ENCODE measurements around the gene ACOT11. TPM values are rescaled to one million over a fixed set of nuclear protein-coding genes. Genes with fewer than 3 reads are reported as not detected.

The ACOT11 gene
- total RNA-seq, 1 donor from 2014 or later, result 3.4 TPM

DNA sequence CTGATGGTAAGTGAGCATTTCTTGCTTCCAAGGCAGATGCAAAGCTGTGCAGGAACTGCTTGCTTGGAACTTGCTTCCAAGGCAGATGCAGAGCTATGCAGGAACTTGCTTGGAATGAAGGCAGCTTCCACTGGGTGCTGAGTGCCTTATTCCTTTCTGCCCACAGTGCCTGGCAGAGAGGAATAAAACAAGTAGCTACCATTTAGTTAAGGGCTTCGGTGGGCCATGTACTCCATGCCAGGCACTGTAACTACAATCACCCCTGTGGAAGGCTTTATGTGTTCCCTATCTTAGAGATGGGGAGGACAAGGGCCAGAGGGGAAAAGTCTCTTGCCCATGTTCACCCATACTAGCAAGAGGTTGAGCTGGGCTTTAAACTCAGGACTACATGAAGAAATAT is 101.9 kb downstream of the ACOT11 start:
- no peak for DNase-seq (ENCODE audit: low read depth)
- no peaks in the 10 kb centered on the region for H3K36me3 ChIP-seq (ENCODE audit: control insufficient read depth, insufficient read depth, low read length)
- FAIRE-seq, result no peak
- peaks cover 4% of the 10 kb centered on the region for H3K27me3 ChIP-seq (ENCODE audit: control insufficient read depth, insufficient read depth, low read length)
- no peak overlapping the region for H3K4me3 ChIP-seq (ENCODE audit: low read depth, low read length)
- TF ChIP-seq, protein P1, sequence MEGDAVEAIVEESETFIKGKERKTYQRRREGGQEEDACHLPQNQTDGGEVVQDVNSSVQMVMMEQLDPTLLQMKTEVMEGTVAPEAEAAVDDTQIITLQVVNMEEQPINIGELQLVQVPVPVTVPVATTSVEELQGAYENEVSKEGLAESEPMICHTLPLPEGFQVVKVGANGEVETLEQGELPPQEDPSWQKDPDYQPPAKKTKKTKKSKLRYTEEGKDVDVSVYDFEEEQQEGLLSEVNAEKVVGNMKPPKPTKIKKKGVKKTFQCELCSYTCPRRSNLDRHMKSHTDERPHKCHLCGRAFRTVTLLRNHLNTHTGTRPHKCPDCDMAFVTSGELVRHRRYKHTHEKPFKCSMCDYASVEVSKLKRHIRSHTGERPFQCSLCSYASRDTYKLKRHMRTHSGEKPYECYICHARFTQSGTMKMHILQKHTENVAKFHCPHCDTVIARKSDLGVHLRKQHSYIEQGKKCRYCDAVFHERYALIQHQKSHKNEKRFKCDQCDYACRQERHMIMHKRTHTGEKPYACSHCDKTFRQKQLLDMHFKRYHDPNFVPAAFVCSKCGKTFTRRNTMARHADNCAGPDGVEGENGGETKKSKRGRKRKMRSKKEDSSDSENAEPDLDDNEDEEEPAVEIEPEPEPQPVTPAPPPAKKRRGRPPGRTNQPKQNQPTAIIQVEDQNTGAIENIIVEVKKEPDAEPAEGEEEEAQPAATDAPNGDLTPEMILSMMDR (IDR thresholded peaks at IDR 0.05; ENCODE audit: insufficient read depth, low read length, severe bottlenecking), result no peak

DNA sequence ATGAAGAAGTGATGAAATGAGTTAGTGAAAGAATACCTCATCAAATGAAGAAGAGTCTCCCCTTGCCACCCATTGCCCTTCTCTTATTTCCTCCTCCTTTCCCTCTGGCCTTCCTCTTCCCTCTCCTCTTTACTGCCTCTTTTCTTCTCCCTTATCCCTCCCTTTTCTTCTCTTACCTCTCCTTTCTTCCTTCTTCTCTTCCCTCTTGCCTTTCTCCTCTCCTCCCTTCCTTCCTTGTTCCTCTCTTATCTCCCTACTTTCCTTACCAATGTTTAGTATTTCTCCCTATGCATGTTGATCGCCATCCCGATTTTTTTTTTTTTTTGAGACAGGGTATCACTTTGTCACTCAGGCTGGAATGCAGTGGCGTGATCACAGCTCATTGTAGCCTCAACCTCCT is 102.4 kb downstream of the ACOT11 start:
- peaks cover 4% of the 10 kb centered on the region for H3K27me3 ChIP-seq (ENCODE audit: control insufficient read depth, insufficient read depth, low read length)
- no peaks in the 10 kb centered on the region for H3K36me3 ChIP-seq (ENCODE audit: control insufficient read depth, insufficient read depth, low read length)
- no peak for FAIRE-seq
- no peak for DNase-seq (ENCODE audit: low read depth)
- no peak overlapping the region for H3K4me3 ChIP-seq (ENCODE audit: low read depth, low read length)
- TF ChIP-seq, protein P1 (IDR thresholded peaks at IDR 0.05; ENCODE audit: insufficient read depth, low read length, severe bottlenecking), result no peak

DNA sequence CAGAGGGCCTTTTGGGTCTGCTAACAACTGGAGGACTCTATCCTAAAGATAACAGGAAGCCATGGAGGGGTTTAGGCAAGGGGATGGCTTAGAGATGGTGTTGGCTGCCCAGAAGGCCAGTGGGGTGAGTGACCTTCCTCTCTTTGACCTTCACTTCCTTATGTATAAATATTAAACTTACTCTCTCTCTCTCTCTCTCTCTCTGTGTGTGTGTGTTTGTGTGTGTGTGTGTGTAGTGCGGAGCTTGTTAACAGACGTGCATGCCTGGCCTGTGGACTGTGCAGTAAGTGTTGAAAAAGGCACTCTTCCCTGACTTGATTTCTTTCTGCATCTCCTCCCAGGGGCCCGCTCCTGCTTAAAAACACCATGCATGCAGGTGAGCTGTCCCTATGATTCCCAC is 103.6 kb downstream of the ACOT11 start:
- no peak overlapping the region for H3K4me3 ChIP-seq (ENCODE audit: low read depth, low read length)
- H3K36me3 ChIP-seq (ENCODE audit: control insufficient read depth, insufficient read depth, low read length), result no peaks in the 10 kb centered on the region
- no peak for FAIRE-seq
- peaks cover 4% of the 10 kb centered on the region for H3K27me3 ChIP-seq (ENCODE audit: control insufficient read depth, insufficient read depth, low read length)
- no peak for DNase-seq (ENCODE audit: low read depth)
- TF ChIP-seq, protein P1 (IDR thresholded peaks at IDR 0.05; ENCODE audit: insufficient read depth, low read length, severe bottlenecking), result no peak

DNA sequence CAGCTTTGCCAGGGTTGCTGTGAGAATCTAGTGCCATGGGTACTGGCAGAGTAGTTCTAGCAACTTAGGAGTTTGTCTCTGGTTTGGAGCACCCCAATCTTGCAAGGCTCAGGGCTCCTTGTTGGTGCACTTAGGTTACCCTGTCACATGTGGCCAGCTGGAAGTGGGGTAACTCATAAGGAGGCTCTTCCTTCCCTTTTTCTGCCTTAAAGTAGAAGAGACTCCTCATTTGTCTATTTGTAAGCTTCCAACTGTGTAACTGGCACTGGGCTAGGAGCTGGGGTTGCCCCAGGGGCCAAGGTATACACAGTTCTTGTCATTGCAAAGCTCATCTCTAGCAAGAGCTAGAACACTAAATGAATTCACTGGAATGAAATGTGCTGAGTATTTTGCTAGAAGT is 104.1 kb downstream of the ACOT11 start:
- Histone ChIP-seq H3K4me3 (ENCODE audit: low read depth, low read length) (no peak overlapping the region), H3K36me3 (ENCODE audit: control insufficient read depth, insufficient read depth, low read length) (no peaks in the 10 kb centered on the region), H3K27me3 (ENCODE audit: control insufficient read depth, insufficient read depth, low read length) (peaks cover 4% of the 10 kb centered on the region)
- TF ChIP-seq, protein P1 (IDR thresholded peaks at IDR 0.05; ENCODE audit: insufficient read depth, low read length, severe bottlenecking), result no peak
- no peak for FAIRE-seq
- no peak for DNase-seq (ENCODE audit: low read depth)

DNA sequence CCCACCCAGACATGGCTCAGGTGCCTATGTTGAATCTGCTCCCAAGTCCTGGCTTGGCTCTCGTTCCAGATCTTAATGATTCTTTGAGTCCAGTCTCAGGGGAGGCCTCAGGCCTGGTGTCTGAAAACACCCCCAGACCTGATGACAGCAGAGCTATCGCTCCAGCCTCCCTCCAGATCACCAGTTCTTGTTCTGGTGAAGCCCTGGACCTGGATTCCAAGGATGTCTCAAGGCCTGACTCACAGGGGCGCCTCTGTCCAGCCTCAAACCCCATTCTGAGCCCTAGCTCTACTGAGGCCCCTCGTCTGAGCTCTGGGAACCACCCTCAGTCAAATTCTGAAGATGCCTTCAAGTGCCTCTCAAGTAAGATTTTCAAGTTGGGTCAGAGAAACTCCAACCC is 105.0 kb downstream of the ACOT11 start:
- TF ChIP-seq, protein P1 (IDR thresholded peaks at IDR 0.05; ENCODE audit: insufficient read depth, low read length, severe bottlenecking), result no peak
- no peaks in the 10 kb centered on the region for H3K36me3 ChIP-seq (ENCODE audit: control insufficient read depth, insufficient read depth, low read length)
- DNase-seq (ENCODE audit: low read depth), result no peak
- no peak overlapping the region for H3K4me3 ChIP-seq (ENCODE audit: low read depth, low read length)
- H3K27me3 ChIP-seq (ENCODE audit: control insufficient read depth, insufficient read depth, low read length), result peaks cover 4% of the 10 kb centered on the region
- FAIRE-seq, result no peak

DNA sequence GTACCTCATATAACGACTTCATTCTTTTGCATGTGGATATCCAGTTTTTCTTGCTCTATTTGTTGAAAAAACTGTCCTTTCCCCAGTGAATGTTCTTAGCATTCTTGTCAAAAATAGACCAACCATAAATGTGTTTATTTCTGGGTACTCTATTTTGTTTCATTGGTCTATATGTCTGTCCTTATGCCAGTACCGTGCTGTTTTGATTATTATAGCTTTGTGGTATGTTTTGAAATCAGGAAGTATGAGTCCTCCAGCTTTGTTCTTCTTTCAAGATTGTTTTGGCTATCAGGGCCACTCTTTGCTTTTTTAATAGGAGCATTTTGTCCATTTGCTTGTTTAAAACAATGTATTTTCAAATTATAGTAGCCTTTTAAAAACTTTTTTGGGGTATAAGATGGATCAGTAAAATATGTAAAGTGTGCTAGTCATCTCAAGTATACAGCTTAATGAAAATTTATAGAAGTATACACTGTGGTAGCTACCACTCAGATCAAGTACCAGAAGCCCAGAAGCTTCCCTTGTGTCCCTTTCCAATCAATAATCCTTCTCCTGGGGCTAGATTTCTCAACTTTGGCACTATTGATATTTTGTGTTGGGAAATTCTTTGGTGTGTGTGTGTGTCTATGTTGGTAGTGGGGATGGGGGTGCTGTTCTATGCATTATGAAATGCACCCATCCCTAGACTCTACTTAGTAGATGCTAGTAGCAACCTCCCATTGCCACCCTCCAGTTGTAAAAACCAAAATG is 110.3 kb downstream of the ACOT11 start:
- no peak for FAIRE-seq
- TF ChIP-seq, protein P1 (IDR thresholded peaks at IDR 0.05; ENCODE audit: insufficient read depth, low read length, severe bottlenecking), result no peak

More for the DNA sequence above, 110.3 kb downstream of the ACOT11 start:
- no peak overlapping the region for H3K4me3 ChIP-seq (ENCODE audit: low read depth, low read length)
- DNase-seq (ENCODE audit: low read depth), result no peak
- no peaks in the 10 kb centered on the region for H3K27me3 ChIP-seq (ENCODE audit: control insufficient read depth, insufficient read depth, low read length)
- no peaks in the 10 kb centered on the region for H3K36me3 ChIP-seq (ENCODE audit: control insufficient read depth, insufficient read depth, low read length)

All from bronchial epithelial cell (primary cell).